NCI-H460 (cell line): ENCODE results near the gene SOWAHC. TPM values are rescaled to one million over a fixed set of nuclear protein-coding genes. Genes with fewer than 3 reads are reported as not detected.
"Not testable (repeated sequence)": the region's sequence is repeated elsewhere in the genome, so short reads cannot be mapped to it uniquely, and the experiment has no call there.

Experiments
- DNase-seq: peaks from one replicate; pipeline ENCODE4 v3.0.0-alpha.2; 2016; ENCODE audit warnings: low read depth; ENCODE audit errors: extremely low read depth
- polyA plus RNA-seq: library from polyadenylated mRNA; depleted of rRNA; stranded (reverse); fragments of >200 nt; gene quantifications from 2 replicates; pipeline ENCODE4 v1.2.3, GENCODE V29; 2014; cell fraction: nucleus; rRNA removed
- total RNA-seq: library from RNA; depleted of rRNA; stranded (reverse); fragments of >200 nt; shearing (Covaris generic); gene quantifications from 2 replicates; pipeline ENCODE4 v1.2.3, GENCODE V29; 2014; rRNA removed

Gene SOWAHC, protein sequence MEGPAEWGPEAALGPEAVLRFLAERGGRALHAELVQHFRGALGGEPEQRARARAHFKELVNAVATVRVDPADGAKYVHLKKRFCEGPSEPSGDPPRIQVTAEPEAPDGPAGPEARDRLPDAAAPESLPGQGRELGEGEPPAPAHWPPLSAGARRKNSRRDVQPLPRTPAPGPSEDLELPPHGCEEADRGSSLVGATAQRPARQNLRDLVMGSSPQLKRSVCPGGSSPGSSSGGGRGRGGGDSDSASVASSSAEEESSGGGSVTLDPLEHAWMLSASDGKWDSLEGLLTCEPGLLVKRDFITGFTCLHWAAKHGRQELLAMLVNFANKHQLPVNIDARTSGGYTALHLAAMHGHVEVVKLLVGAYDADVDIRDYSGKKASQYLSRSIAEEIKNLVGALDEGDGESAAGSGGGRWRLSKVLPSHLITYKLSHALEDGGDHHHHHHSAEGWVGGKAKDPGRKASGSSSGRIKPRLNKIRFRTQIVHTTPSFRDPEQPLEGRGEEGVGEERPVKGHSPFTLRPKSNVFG
- 67.9 and 72.3 TPM in 2 replicates for total RNA-seq
- polyA plus RNA-seq: 41.6 and 49.2 TPM in 2 replicates

DNA sequence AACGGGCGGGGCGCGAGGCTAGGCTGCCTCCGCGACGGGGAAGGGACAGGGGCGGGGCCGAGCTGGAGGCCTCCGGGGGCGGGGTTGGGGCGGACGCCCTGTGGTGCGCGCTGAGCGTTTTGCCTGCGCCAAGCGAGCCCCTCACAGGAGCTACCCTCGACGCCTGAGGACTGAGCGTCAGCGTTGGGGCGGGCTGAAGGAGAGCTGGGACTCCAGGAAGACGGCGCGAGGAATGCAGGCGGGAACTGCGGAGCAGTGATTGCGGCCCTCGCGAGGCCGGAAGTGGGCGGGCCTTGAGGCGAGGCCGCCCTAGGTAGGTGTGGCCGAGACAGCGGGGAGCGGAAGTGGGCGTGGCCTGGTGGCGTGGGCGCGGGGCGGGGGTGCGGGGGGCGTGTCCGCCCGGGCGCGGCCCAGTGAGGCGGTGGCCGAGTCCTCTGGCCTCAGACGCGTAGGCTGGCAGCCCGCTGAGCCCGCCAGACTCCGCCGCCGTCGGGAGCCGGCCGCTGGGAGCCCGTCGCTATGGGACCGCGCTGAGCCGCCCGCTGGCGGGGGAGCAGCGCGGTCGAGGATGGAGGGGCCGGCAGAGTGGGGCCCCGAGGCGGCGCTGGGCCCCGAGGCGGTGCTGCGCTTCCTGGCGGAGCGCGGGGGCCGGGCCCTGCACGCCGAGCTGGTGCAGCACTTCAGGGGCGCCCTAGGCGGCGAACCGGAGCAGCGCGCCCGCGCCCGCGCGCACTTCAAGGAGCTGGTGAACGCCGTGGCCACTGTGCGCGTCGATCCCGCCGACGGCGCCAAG is at the start of gene SOWAHC, which contains the start of gene SEPTIN10:
Gene SOWAHC, plus strand, starts transcription at position 443 of the 793 bp plus-strand sequence. Its CDS starts 126 bp downstream, at position 569.
Gene SEPTIN10, minus strand, starts transcription at position 45 of the 793 bp plus-strand sequence. CDS start 139 bp downstream, outside the sequence.
- peak; percentile 99 for DNase-seq

DNA sequence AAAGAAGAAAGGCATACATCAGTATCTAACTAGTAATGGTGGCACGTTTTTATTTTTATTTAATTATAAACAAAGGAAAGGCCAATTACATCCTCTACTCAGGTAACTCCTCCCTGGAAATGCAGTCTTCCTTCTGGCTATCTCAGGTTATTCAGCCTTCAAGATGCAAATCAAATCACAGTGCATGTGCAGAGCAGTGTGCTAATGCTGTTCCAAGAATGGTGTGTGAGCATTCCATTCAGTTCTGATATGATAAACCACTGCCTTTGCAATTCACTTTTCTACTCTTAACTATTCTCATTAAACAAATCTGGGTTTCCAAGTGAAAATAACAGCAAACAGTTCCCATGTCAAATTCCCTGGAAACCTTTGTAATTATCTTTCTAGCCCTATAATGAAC is 38.8 kb upstream of the SOWAHC start:
- DNase-seq: no peak

DNA sequence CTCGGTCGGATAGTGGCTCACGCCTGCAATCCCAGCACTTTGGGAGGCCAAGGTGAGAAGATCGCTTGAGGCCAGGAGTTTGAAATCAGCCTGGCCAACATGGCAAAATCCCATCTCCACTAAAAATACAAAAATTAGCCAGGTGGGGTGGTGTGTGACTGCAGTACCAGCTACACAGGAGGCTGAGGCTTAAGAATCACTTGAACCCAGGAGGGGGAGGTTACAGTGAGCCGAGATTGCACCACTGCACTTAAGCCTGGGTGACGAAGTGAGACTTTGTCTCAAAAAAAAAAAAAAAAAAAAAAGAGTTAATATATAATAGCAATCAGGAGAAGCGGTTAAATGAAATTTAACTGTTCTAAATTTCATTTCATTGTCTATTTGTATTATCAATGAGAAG is 36.5 kb upstream of the SOWAHC start:
- DNase-seq: not testable (repeated sequence)

GRCh38 chr2:109582928-109583895 is 31.0 kb upstream of the SOWAHC start:
- no peak for DNase-seq

- DNase-seq: no peak
Observed at GRCh38 chr2:109586687-109587086, 27.5 kb upstream of the SOWAHC start.

- no peak for DNase-seq
Observed at GRCh38 chr2:109591206-109591605, 23.0 kb upstream of the SOWAHC start.

- no peak for DNase-seq
Observed at GRCh38 chr2:109592905-109593304, 21.3 kb upstream of the SOWAHC start.

DNA sequence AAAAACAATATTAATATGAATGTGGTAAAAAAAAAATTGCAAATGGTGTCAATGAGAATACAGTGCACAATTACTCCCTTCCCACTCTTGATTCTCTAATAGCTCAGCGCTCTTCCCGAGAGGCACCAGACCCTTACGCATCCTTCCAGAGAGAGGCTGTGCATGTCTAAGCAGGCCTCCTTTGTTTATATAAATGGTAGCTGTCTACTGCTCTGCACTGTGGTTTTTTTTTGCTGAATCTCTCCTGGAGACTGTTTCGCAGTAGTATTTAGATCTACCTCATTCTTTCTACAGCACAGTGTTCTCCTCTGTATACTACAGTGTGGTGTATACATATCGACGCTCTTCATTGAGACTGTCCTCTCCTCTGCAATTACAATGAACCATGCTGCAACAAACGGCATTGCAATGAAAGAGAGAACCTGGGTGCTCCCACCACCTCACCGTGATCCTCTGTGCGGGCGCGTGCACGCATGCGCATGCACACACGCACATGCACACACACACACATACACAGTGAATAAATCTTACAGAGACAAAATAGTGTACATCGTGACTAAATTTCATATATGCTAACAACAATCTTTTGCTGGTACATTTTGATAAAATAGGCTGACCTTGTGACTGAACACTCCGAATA is 19.8 kb upstream of the SOWAHC start:
- no peak for DNase-seq

DNA sequence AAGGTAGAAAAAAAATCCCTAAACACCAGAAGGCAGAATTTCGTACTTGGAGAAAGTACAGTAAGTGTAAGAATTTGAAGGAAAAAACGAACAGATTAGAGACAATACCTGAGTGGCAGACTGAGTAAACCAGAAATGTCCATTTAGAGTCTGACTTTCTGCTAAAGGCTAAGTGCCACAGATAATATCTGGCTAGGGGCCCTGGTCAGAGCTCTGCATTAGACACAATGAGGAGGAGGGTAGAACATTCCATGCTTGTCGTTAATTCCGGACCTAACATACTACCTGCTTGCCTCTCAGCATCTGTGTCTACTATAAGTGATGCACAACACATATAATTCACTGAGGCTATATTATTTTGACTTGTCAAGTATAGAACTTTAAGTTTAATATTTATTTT is 18.5 kb upstream of the SOWAHC start:
- no peak for DNase-seq

- no peak for DNase-seq
Observed at GRCh38 chr2:109597283-109597682, 16.9 kb upstream of the SOWAHC start.

DNA sequence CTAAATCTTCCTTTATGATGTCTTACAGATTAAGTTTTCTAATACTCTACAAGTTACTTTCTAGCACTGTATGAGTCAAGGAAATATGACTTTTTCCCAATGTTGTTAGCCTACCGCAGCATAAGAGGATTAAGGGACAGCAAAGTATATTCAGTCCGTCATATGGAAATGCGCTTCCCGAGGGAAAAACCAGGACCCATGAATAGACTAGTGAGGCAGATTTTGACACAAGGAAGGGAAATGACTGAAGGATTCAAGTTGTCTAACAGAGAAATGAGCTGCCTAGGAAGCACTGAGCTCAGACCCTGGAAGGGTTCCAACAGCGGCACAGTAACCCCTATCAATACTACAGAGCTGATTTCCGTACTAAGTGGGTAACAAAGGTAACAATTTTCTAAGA is 12.4 kb upstream of the SOWAHC start:
- no peak for DNase-seq

- no peak for DNase-seq
Observed at GRCh38 chr2:109602617-109603188, 11.5 kb upstream of the SOWAHC start.

- peak; percentile 78 for DNase-seq
Observed at GRCh38 chr2:109604597-109604996, 9.6 kb upstream of the SOWAHC start.

GRCh38 chr2:109607766-109608165 is 6.4 kb upstream of the SOWAHC start:
- no peak for DNase-seq

DNA sequence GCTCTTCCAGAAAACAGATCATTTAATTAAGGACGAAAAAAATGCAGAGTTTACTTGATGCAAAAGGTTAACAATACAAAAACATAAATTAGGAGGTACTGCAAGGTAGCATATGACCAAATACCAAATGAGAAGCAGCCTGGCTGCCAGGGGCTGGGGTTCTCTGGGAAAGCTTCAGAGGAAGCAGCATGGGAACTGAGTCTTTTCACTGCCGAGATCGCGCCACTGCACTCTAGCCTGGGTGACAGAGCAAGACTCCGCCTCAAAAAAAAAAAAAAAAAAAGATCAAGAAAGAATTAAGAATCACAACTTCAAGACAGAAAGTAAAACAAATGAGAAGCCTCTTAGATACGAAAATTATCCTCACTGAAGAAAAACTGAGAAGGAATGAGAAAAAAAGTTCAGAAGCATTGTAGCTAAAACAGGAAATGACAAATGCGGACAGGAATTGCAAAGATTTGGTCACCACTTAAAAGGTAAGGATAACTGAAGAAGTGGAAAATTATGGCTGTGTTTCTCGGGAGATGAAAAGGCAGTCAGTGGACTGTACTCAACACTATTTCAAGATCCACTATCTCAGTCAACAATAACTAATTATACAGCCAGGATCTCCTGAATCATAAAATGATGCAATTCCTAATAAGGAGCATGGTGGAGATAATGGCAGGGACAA is 4.7 kb upstream of the SOWAHC start:
- no peak for DNase-seq

GRCh38 chr2:109611467-109612095 is 2.6 kb upstream of the SOWAHC start:
- DNase-seq: no peak

DNA sequence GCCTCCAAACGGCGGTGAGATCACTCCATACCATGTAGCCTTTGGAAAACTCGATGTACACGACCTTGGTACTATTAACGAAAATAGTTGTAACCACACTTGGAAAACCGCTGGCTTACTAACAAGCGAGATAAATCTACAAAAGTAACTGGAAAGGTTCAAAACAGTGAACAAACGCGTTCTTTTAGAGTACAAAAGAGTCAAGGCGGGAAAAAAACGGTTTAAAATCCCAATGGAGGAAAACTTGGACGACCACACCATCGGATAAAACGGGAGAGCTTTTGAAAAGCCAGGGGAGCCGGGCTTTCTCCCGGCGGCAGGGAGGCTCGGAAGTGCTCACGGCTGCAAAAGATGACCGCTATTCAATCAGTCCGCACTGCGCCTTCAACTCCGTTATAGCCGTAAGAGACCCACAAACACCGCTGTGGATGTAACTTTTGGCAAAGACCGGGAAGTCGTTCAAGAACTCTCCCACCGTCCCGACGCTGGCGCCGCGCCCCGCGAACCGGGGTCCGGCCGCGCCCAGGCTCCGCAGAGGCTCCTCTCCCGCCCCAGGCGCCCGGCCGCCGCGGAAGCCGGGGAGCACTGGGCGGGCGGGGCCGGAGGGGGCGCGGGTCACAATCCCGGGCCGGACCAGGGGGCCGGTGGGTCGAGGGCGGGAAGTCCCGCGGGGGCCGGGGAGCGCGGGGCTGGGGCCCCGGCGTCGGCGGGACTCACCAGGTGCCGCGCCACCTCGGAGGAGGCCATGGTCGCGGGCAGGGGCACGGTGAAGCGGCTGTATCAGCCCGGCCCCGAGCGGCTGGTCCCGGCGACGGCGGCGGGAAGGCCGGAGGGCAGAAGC is 863 bp upstream of the SOWAHC start:
- DNase-seq: no peak
